Measurements from ENCODE around the gene AKAP9.
"Not testable (repeated sequence)": the region's sequence is repeated elsewhere in the genome, so short reads cannot be mapped to it uniquely, and the experiment has no call there.

AKAP9 gene

GRCh38 chr7:91946549-91946948 lies 5.9 kb downstream of the AKAP9 start:
- DNase-seq (ENCODE audit: low spot score): no peak

DNA sequence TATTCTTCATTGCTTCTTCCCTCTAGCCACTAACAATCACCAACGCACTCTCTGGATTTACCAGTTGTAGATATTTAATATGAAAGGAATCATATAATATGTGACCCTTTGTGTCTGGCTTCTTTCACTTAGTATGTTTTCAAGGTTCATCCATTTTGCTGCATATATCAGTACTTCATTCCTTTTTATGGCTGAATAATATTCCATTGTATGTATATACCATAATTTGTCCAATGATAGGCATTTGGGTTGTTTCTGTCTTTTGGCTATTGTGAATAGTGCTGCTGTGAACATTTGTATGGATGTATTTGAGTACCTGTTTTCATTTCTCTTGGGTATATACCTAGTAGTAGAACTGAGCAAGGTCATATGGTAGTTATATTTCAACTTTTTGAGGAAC lies 7.3 kb downstream of the AKAP9 start:
- DNase-seq (ENCODE audit: low spot score): no peak

DNA sequence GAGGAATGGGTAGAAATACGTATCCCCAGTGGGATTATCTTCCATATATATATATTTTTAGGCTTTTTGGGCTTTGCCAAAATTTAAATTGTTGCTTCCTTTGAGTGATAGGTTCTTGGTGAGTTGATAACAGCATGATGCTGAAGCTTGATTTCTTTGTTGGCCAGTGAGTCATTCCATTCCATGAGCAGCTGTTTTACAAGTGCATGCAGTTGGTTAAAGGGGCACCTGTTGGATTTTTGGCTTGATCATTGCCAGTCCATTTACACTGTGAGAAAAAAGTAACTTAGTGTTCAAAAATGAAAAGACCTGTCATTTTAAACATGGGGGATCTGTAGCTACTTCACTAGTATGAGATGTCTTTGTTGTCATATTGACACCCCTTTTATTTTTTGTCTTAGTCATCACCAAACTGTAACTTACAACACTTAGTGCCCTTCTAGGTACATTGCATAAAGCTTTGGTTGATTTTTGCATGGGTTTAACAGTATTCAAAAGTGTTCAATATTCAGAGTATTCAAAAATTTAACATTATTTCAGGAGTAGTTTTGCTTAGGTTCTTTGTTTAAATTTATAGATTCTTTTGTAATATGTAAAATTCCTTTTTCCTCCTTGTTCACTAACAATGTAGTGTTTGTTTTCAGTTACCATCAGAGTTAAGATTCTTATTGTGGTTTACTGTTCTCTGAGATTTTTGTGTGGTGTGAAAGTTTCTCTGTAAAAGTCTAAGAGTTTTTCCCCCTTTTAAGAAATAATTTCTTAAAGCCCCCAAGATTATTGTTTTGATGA lies 8.8 kb downstream of the AKAP9 start:
- DNase-seq (ENCODE audit: low spot score): peak; percentile 58

DNA sequence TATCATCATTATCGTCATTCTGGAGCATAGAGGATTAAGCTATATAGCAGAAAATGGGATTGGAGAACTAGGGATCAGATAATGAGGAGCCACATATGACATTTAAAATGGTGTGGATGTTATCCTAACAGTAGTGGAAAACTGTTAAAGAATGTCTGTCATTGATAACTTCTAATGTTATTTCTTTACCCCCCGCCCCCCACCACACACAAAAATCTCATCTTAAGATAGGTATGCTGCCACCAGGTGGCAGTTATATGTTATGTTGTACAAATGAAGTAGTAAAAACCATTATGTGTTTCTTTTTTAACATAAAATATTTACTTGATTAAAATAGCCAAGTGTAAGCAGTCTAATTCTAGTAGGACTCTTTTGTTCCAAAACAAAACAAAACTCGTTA lies 13.0 kb downstream of the AKAP9 start:
- no peak for DNase-seq (ENCODE audit: low spot score)

DNA sequence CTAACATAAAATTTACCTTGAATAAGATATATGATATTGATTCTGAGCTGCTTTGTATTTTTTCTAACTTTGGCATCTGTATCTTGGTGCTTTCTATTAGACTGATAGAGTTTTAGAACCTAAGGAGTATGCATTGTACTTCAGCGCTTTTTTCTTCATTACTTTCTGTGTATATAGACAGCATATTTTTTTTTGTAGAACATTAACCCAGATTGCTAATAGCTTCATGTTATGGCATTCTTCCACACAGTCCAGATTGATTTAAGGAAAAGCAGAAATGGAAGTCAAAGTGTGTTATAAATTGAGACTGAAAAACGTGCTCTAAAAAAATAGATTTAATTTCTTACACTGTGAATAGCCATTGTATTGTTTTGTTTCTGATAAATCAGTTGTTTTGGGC lies 15.8 kb downstream of the AKAP9 start:
- not testable (repeated sequence) for DNase-seq (ENCODE audit: low spot score)

- DNase-seq (ENCODE audit: low spot score): no peak
Observed at GRCh38 chr7:91957232-91957631, 16.6 kb downstream of the AKAP9 start.

- no peak for DNase-seq (ENCODE audit: low spot score)
Observed at GRCh38 chr7:91957823-91958222, 17.2 kb downstream of the AKAP9 start.

GRCh38 chr7:91959023-91959422 lies 18.4 kb downstream of the AKAP9 start:
- no peak for DNase-seq (ENCODE audit: low spot score)

- DNase-seq (ENCODE audit: low spot score): no peak
Observed at GRCh38 chr7:91961816-91962215, 21.2 kb downstream of the AKAP9 start.

DNA sequence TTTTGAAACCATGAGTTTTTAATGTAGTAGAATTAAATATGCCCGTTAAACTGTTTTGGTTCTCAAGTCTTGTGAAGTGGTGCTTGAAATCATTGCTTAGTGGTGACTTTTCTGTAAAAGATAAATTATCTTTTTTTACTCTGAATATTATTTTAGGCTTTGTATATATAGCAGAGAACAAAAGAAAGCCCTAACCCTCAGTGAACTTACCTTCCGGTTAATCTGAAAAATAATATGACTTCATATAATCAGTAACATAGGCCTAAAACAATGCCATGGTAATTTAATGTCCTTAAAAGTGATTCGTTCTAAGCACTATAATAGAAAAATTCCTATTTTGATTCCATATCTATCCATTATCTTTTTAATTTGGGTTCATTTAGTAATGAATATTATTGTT lies 21.8 kb downstream of the AKAP9 start:
- no peak for DNase-seq (ENCODE audit: low spot score)

- DNase-seq (ENCODE audit: low spot score): not testable (repeated sequence)
Observed at GRCh38 chr7:91967513-91967912, 26.9 kb downstream of the AKAP9 start.

GRCh38 chr7:91973639-91974038 lies 33.0 kb downstream of the AKAP9 start:
- no peak for DNase-seq (ENCODE audit: low spot score)

DNA sequence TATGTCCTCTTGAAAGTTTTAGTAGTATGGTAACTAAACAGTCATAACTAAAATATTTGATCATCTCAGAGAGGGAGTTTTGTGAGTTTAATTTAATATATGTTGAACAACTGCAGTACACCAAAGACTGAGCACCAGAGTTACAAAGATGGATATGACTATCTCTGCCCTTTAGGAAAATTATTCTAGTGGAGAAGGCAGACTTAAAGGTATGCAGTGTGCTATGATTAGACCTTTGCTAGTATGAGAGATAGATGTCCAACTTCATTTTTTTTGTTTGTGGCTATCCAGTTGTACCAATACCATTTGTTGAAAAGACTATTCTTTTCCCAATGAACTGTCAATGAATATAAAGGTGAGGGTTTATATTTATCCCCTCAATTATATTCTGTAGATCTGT lies 33.4 kb downstream of the AKAP9 start:
- no peak for DNase-seq (ENCODE audit: low spot score)

DNA sequence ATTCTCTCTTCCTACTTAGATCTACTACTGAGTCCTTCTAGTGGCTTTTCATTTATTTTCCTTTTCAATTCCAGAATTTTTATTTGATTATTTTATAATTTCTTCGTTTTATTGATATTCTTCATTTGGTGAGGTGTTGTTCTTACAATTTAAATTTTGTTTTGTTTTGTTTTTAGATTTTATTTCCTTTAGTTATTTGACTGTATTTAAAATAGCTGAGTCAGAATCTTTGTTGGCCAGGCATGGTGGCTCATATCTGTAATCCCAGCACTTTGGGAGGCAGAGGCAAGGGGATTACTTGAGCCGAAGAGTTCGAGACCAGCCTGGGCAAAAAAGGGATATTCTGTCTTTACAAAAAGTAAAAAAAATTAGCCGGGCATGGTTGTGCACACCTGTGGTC lies 36.1 kb downstream of the AKAP9 start:
- no peak for DNase-seq (ENCODE audit: low spot score)

GRCh38 chr7:91979590-91979989 lies 38.9 kb downstream of the AKAP9 start:
- DNase-seq (ENCODE audit: low spot score): no peak

DNA sequence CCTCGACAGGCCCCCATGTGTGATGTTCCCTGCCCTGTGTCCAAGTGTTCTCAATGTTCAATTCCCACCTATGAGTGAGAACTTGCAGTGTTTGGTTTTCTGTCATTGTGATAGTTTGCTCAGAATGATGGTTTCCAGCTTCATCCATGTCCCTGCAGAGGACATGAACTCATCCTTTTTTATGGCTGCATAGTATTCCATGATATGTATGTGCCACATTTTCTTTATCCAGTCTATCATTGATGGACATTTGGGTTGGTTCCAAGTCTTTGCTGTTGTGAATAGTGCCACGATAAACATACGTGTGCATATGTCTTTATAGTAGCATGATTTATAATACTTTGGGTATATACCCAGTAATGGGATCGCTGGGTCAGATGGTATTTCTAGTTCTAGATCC lies 41.7 kb downstream of the AKAP9 start:
- not testable (repeated sequence) for DNase-seq (ENCODE audit: low spot score)

DNA sequence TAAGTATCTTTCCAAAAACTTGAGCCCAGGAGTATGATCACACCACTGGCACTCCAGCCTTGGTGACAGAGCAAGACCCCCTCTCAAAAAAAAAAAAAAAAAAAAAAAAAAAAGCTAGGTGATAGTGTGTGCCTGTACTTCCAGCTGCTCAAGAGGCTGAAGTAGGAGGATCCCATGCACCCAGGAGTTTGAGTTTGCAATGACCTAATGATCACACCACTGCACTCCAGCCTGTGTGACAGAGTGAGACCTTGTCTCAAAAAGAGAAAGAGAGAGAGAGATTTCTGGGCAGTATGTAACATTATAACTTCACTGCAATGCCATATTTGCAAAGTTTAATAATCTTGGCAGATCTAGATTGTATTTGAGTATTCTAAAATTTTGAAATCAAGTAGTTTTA lies 47.6 kb downstream of the AKAP9 start:
- no peak for DNase-seq (ENCODE audit: low spot score)

GRCh38 chr7:91993976-91994375 lies 53.3 kb downstream of the AKAP9 start:
- DNase-seq (ENCODE audit: low spot score): no peak

- no peak for DNase-seq (ENCODE audit: low spot score)
Observed at GRCh38 chr7:91995391-91996105, 54.9 kb downstream of the AKAP9 start.

DNA sequence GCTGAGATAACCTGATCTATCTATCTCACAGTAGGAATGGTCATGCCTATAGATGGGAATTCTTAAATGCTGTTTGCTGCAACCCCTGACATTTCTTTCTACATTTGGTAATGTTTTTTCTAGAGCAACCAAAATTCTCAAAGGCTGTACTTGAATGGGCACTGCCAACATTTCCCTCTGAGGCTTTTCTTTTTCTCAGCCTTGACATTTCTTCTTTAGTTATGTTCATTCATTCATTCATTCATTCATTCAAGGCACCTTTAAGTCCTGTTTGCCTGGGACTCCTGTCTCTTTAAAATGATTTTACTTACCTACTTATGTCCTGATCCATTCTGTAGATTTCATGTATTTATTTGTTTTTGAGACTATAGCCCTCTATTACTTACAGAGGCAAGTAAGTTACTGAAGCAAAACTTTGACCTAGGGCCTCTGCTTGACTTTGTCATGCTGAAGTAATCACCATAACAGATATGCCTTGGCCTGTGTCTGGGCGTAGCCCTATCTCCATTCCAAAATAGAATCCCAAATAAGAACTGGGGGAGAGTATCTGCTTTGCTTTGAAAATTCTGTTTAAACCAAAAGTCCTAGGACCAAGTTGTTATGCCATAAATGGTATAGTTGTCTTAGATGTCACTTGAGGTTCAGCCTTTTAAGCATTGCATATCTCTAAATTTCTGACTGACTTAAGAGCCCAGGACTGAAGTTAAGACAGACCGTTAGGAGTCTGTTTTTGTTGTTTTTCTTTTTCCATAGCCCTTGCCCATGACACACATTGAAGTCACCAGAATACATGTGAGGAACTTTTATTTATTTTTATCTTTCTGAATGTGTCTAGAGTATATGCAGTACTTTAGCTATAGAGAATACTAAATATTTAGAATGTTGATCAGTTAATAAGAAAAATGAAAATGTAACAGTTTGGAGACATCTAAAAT lies 59.2 kb downstream of the AKAP9 start:
- no peak for DNase-seq (ENCODE audit: low spot score)

GRCh38 chr7:92002720-92003119 lies 62.1 kb downstream of the AKAP9 start:
- no peak for DNase-seq (ENCODE audit: low spot score)

- no peak for DNase-seq (ENCODE audit: low spot score)
Observed at GRCh38 chr7:92006046-92006445, 65.4 kb downstream of the AKAP9 start.

GRCh38 chr7:92010215-92010614 lies 69.6 kb downstream of the AKAP9 start:
- no peak for DNase-seq (ENCODE audit: low spot score)

Measured in COLO829 (cell line).